ENCODE data around the gene HACD3.
"Not testable (repeated sequence)": the region's sequence is repeated elsewhere in the genome, so short reads cannot be mapped to it uniquely, and the experiment has no call there.

HACD3 gene

DNA sequence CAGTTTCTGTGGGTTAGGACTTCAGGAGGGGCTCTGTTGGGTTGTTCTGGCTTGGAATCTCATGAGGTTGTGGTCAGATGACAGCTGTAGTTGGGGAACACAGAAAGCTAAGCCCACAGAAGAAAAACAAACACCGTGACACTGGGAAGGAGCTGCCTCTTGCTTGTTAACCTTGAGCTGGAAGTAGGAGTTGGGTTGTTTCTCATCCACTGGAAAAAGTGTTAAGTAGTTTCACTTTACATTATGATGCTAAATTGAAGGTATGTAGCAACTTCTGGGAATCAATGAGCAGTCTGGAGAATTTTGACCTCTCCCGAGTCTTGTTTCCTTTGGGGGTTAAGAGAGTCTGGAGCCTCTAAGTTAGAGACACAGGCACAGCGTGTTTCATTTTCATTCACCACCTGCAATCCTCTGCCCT is 20.4 kb downstream of the HACD3 start:
- no peak for DNase-seq

DNA sequence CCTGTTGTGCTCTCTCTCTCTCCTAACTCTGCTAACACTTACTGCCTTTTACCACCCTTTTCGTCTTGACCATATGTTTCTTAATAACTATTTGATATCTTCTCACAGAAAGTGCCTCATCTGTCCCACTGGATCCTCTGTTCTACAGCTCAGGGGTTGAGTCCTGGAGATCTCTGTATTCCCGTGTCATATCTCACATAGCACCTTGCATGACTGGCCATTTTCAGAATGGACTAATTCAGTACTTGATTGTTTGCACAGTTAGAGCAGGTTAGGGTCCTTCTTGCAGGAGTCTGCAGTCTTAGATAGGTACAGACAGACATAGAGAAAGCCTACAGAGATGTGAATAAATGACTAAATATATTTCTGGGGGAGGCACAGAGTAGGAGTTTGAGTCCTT is 20.9 kb downstream of the HACD3 start:
- no peak for DNase-seq

DNA sequence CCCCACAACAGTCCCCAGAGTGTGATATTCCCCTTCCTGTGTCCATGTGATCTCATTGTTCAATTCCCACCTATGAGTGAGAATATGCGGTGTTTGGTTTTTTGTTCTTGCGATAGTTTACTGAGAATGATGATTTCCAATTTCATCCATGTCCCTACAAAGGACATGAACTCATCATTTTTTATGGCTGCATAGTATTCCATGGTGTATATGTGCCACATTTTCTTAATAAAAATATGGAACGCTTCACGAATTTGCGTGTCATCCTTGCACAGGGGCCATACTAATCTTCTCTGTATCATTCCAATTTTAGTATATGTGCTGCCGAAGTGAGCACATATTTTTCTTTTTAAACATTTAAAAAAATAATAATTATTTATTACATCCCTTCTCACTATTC is 22.6 kb downstream of the HACD3 start:
- not testable (repeated sequence) for DNase-seq

DNA sequence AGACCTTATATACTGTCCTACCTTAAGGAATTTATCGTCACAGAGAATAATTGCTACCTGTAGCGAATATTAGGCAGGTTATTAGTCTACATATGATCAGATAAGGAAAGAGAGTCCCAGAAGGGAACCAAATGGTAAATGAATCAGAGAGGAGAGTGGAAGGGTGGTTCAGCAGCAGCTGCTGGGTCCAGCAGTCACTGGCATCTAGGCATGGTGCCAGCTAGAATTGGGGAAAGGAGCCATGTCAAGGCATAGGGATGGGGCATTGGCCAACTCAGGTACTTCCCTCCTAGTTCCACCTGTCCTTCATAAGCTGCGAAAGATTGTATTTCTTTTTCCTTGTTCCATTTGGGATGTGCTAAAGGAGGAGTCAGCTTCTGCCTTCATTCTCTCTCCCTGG is 23.4 kb downstream of the HACD3 start:
- DNase-seq: no peak

DNA sequence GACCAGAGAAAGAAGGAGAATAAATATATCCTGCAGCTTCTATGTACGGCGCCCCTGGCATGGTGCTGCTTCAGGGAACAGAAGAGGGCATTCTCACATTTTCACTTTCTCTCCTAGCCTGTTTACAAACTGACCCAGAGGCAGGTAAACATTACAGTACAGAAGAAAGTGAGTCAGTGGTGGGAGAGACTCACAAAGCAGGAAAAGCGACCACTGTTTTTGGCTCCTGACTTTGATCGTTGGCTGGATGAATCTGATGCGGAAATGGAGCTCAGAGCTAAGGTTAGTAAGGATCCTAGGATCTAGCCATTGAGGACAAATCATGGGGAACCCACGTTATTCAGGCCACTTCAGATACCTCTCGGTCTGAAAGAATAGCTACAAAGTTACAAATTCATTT is 26.4 kb downstream of the HACD3 start:
- no peak for DNase-seq

DNA sequence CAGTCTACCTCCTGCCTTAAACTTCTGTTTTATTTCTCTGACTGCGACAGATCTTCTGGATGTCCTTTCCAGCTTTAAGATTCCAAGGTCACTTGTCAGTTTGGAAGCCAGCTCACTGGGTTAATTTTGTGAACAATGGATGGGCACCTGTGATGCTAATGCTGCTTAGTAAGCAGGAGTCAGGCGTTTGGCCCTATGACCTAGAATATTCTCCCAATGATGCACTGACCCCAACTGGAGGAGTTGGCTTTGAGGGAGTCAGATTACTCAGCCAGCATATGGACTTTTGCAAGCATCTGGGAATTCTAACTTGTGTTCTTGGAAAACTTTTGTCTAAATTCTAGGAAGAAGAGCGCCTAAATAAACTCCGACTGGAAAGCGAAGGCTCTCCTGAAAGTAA is 28.1 kb downstream of the HACD3 start:
- DNase-seq: no peak

DNA sequence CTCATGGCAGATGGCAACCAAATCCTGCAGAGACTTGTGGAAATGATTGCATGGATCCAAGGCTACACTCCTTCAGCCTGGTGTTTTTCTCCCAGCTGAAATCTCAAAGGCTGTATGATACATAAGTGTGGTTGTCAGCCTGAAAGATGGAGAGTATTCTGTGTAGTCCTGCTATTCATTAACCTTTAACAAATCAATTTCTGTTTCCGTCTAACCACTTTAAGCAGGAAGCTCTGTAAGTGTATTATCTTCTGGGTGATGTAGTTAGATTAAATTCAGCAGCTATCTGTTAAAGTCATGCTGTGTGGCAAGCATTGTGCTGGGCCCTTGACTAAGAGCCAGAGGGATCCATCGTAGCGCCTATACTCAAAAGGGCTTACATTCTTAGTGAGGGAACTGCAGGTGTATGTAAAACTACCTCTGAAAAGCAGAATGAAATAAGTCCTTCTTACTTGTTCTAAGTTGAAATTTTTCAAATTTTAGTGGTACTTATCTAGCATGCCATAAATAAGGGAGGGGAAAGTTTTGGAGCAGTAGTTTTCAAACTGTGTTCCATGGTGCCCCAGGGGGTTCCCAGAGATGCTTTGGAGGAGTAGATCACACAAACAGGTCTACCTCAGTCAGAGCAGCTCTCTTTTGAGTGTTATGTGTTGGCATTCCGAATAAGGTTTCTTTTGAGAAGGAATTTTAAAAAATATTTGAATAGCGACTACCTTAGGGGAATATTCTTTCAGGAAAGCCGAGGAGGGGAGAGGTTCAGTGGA is 28.9 kb downstream of the HACD3 start:
- no peak for DNase-seq

DNA sequence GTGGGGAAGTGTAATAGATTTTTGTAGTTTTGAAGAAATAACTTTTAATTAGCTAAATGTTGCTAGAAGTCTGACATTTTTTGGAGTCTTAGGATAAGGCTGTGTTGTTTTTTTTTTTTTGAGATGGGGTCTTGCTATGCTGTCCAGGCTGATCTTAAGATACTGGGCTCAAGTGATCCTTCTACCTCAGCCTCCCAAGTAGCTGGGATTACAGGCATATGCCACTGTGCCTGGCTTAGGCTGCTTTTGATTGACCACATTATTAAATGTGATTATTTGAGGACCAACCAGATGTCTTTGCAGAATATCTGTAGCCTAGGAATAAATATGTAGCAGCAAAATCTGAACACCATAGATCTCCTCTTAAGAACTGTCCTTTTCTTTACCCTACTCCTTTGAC is 29.7 kb downstream of the HACD3 start:
- no peak for DNase-seq

DNA sequence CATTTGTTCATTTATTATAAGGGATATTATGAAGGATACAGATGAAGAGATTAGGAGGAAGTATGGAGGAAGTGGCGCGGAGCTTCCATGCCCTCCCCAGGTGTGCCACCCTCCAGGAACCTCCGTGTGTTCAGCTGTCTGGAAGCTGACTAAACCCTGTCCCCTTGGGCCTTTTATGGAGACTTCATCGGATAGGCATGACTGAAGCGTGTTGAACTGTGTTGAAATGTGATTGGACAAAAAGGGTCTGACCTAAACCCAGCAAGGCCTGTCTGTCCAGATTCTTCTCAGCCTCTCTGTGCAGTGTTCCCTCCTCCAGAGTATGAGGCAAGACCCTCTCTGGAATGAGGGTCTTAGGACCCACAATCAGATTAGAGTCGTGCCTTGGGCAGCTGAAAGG is 31.7 kb downstream of the HACD3 start:
- no peak for DNase-seq

DNA sequence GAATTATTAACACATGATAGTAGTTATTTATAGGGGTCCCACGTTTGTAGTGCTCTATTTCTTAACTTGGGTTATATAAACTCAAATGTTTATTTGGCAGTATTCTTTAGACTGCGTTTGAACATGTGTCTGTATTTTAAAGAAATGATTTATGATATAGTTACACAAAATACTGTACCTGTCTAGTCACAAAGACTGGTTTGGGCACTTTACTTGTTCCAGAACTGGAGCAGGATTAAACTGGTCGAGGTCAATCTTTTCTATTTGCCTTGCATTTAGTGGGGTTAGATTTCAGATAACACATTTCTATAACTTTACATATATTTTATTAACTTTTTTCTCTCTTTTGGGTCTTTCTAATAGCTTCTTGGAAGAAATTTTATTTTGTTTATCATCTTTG is 39.5 kb downstream of the HACD3 start:
- no peak for DNase-seq

DNA sequence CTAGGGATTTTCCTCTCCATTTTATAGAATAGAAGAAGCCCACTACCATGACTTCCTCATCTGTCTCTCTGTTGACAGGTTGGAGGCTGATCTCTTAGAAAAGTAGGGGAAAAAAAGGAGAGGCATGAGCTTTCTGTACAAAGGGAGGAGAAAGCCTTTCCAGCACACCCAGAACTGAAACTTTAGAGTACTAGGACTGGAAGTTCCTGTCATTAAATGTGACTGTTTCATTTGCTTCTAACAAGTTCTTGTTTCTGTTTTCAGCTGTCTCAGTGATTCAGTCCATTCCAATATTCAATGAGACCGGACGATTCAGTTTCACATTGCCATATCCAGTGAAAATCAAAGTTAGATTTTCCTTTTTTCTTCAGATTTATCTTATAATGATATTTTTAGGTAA is 41.7 kb downstream of the HACD3 start:
- DNase-seq: no peak

DNA sequence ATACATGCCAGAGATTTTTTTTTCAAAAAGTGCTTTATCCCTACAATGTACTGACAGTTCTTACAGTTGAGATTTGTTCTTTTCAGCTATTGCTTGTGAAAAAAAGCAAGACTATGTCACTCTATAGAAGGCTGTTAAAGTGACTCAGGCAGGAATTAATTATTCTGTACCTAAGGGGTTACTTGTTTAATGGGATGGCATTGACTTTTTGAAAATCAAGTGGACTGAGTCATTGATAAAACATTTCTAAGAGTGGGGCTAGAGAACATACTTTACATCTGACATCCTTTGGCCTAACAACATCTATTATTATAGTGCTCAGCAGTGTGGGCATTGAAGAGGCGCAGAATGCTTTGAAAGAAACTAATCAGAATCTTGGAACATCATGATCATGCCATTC is 46.4 kb downstream of the HACD3 start:
- DNase-seq: no peak

DNA sequence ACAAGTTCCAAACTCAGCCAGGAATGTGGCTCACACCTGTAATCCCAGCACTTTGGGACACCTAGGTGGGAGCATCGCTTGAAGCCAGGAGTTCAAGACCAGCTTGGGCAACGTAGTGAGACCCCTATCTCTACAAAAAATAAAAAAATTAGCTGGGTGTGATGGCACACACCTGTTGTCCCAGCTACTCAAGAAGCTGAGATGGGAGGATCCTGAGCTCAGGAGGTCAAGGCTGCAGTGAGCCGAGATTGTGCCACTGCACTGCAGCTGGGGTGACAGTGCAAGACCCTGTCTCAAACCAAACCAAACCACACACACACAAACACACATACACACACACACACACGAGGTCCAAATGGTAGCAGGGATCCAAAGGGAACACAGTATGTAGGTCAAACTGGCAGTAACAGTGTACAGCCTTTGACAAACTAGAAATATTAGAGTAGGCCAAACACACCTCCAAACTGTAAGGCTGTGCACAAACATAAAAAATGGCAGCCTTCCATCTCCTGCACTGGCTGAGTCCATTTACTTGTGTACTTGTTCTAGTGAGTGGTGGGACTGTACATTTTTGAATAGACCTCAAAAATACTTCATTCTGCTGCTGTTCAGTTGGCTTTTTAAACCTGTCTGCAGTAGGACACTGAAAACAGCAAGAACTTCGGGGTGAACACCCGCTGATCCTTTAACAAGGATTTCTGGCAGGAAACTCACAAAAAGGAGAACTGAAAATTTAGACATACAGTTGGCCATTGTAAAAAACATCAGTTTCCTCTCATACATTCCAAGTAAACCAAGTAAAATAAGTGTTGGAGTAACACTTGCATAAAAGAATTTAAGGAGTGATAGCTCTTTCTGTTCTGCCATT is 47.1 kb downstream of the HACD3 start:
- no peak for DNase-seq

DNA sequence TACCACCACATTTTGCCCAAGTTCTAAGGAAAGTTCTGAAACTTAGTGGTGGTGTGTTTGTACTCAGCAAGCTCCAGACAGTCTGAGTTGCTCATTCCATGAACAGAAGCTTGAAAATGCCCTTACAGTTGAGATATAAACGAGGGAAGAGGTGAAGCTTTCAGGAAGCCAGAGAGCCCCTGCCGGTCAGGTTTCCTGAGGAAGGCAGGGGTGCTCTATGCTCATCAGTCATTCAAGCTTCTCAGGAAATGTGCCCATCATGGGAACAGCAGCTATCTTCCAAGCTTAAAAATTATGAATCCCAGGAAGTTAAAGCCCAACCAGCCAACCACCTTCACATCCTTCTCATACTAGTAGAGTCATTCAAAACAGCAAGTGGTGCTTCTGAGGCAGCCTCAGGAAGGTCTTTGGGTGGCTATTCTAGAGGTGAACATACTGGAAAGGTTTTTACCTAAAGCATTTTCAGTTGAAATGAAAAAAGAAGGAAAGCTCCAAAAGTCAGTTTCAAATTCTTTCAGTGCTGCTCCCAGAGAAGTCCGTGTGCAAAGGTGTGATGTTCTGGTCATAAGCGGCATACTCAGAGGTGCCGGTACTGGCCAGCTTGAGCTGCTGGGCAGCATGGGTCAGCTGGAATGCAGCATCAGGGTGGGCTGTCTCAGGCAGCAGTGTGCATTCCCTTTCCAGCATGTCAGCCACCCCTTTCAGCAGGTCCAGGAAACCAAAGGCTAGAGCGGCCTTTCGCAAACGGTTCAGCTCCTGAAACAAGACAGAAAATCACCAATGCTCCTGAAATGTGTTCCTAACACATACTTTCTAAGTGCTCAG is 48.9 kb downstream of the HACD3 start:
- DNase-seq: no peak

DNA sequence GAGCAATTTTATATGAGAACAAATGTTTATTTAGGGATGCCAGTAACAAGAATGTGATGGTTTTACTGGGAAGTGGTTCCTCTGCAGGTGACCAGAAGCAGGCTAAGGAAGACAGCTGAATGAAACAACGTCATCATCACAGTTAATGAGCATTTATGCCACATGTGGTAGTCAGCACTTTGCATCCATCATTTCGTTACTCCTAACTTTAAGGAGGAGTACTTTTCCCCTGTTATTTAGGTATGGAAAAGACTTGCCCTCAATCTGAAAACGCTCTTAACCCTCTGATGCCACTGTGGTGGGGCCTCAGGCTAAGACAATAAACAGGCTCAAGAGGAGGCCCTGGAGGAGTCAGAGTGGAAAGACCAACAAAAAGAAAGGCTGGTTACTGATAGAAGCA is 49.5 kb downstream of the HACD3 start:
- DNase-seq: no peak

DNA sequence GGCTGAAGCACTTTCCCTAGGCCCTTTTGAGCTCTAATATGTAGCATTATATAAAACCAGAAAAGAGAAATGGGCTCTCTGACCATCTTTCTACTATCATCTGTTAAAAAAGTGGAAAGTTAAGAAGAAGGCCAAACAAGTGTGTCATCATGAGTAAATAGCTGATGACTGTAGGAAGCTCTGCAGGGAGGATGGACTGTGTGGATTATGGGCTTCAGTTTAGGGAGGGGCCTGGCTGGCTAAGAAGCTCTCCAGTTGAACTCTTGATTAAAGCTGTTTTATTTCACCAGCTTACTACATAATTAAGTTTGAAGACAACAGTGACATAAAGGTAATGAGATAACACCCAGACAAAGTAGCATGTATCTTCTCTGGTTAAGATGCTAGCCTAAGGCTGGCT is 50.0 kb downstream of the HACD3 start:
- DNase-seq: no peak

DNA sequence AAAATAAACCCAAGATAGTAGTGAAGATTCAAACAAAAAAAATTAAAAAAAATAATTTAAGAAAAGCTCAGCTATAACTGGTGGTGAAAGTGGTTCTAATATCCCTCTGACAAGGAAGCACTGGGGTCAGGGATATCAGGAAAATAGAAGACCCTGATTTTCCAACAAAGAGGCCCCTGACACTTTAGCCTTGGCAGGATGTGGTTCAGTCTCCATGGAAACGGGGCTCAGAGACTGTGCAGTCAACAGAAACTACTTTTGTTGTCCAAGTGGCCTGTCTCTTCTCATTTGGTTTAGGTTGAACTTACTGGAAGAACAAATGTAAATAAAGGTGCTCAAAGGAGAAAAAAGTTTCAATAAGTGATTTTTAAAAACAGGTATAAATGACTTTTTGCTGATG is 53.4 kb downstream of the HACD3 start:
- no peak for DNase-seq

DNA sequence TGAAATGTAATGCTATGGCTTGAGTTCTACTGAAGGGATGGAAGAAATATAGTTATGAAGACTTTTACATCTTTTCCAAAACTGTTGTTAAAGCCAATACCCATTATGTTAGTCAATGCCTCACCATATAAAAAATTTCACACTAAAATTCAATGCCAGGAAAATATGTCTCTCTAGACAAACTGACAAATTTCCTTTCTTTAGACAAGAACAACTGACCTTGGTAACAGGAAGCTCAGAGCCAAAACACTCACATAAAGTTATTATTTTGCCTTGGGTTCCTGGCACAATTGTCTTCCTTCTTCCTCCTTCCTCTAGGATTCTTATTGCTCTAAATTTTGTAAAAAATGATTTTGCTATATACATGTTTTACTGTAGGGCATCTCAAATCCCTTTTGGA is 54.0 kb downstream of the HACD3 start:
- DNase-seq: no peak

DNA sequence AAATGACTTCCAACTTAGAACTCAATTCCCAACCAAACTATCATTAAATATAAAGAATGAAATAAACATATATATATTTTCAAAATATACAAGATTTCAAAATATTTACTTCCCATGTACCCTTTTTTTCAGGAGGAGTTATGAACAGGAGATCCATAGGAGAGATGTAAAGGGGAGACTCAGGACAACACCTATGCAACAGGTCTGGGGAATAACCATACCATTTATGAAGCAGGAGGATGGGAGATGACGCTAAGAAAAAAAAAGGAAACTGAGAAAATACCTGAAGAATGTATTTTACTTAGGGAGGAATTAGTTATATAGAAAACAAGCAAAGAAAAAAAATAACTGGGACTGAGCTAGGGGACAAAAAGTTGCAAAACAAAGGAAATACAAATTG is 56.8 kb downstream of the HACD3 start:
- no peak for DNase-seq

DNA sequence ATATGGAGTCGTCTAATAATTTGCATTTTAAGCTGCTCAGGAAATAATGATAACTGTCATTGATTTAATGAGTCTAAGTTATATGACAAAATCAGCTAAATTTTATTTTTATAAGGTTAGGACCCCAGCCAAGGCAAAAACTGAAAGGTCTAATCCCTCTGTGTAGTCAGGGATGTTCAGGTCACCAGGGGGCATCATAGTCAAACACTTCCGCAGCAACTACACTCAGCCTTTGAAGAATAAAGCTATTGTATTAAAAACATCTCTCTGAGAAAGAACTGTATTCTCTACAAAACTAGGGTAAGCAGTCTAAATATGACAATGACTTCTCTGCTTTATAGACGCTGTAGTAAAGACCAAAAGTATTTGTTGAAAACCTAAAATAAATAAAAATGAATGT is 65.7 kb downstream of the HACD3 start:
- no peak for DNase-seq

DNA sequence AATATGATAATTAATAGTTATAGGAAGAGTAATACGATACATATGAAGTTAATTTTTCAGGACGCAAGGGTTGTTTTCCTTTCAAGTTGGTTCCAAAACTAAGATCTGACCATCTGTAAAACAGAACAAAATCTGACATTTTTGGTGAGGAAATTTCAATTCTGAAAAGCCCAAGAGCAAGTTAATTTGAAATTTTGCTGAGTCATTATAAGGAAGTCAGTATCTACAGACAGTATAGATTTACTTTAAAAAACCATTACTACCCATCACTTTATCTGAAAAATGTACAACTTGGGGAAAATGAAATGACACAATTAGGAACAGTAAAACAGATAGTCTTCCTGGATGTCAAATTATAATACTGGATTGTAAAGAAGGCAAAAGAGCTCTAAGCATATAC is 68.2 kb downstream of the HACD3 start:
- no peak for DNase-seq

DNA sequence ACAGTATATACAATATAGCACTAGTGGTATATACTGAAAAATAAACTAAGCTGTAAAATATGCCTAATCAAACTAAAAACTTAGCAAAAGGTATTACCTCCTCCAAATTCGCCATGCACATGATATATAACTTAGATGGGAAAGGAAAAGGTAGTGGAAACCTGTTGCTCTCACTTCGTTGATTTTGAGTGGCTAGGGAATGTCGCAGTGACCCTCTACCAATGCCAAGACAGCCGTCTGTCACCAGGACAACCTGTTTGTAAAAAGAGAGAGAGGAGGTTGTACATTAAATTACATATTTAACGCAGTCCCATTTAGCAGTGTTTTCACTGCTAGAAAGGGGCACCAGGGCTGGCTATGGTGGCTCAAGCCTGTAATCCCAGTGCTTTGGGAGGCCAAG is 69.4 kb downstream of the HACD3 start:
- no peak for DNase-seq

DNA sequence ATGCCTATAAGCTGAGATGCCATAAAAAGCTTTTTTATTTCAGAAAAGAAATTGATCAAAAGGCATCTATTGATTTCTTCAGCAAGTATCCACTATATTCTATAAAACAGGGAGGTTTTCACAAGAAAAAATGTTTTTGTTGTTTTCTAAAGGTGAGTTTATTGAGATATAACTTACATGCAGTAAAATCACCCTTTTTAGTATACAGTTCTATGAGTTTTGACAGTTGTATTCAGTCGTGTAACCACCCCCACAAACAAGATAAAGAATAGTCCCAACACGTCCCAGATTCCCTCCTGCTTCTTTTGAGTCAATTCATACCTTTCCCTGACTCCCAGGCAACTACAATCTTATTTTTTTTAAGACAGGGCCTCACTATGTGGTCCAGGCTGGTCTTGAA is 72.9 kb downstream of the HACD3 start:
- no peak for DNase-seq

DNA sequence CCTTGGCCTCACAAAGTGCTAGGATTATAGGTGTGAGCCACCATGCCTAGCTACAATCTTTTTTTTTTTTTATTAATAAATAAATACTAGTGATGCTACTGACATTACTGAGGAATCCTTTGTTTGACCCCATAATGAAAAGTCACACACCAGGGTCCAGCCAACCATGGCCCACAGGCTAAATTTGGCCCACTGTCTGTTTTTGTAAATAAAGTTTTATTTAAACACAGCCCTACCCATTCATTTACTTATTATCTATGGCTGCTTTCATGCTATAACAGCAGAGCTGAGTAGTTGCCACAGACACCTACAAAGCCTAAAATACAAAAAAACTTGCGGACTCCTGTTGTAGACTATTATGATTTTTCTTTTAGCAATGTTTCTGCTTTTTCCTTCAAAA is 73.3 kb downstream of the HACD3 start:
- no peak for DNase-seq
